ENCODE data around the gene DUSP12.
"Not testable (repeated sequence)": the region's sequence is repeated elsewhere in the genome, so short reads cannot be mapped to it uniquely, and the experiment has no call there.

- TF ChIP-seq POLR2A, CTCF (IDR thresholded peaks at IDR 0.05): not testable (repeated sequence)
These were observed 24.2 kb upstream of the DUSP12 start for GRCh38 chr1:161725258-161725907.

Measured in testis (tissue), 2 donors.